Natural killer cell (primary cell): ENCODE data around the gene TDP1. TPM values are rescaled to one million over a fixed set of nuclear protein-coding genes. Genes with fewer than 3 reads are reported as not detected.
A peak's percentile ranks its signal among the peaks of the same experiment; 100 is the strongest.

Experiments used
- ATAC-seq, 3 donors: fragments of 150-1000 bp in 2 of 3; fragments of 200-7000 bp in 1 of 3; cut with Tn5 transposase; 1 replicate in 1 of 3; 2 replicates in 2 of 3; pipeline ENCODE4 v1.10.0; 2021; ENCODE audit warnings: mild to moderate bottlenecking in 2 of 3, moderate library complexity in 2 of 3
- DNase-seq, 2 donors: peaks; one replicate each; pipeline versions ENCODE4 v3.0.0 to v3.0.0-alpha.2; 2013 to 2021; ENCODE audit warnings: mixed read lengths in 1 of 2
- H3K27ac ChIP-seq: one replicate; pipeline ENCODE4 v1.5.1; 2013; ENCODE audit warnings: mild to moderate bottlenecking, low read length
- H3K27me3 ChIP-seq: one replicate; pipeline ENCODE4 v1.6.1; 2013; ENCODE audit warnings: low read length; ENCODE audit not compliant: control insufficient read depth, insufficient read depth
- H3K36me3 ChIP-seq: one replicate; pipeline ENCODE4 v1.6.1; 2013; ENCODE audit warnings: low read length; ENCODE audit not compliant: control insufficient read depth, insufficient read depth
- H3K4me1 ChIP-seq: one replicate; pipeline ENCODE4 v1.6.1; 2013; ENCODE audit warnings: low read length; ENCODE audit not compliant: control insufficient read depth, insufficient read depth
- H3K4me3 ChIP-seq: one replicate; pipeline ENCODE4 v1.5.1; 2013; ENCODE audit warnings: low read length
- H3K9me3 ChIP-seq: one replicate; pipeline ENCODE4 v1.6.1; 2013; ENCODE audit warnings: low read length; ENCODE audit not compliant: control insufficient read depth, insufficient read depth
- H3K27ac Mint-ChIP-seq, 2 donors: one replicate each; pipeline ENCODE4 v1.8.0; 2022; ENCODE audit warnings: mild to moderate bottlenecking in 2 of 2, mixed read lengths in 2 of 2, moderate library complexity in 1 of 2
- H3K27me3 Mint-ChIP-seq, 2 donors: one replicate each; pipeline ENCODE4 v1.8.0; 2022; ENCODE audit warnings: low read depth in 2 of 2, mixed read lengths in 2 of 2
- H3K36me3 Mint-ChIP-seq: one replicate; pipeline ENCODE4 v1.8.0; 2022; ENCODE audit warnings: mixed read lengths
- H3K4me1 Mint-ChIP-seq, 2 donors: one replicate each; pipeline ENCODE4 v1.8.0; 2022; ENCODE audit warnings: mixed read lengths in 2 of 2
- H3K4me3 Mint-ChIP-seq: one replicate; pipeline ENCODE4 v1.8.0; 2022; ENCODE audit warnings: mild to moderate bottlenecking, moderate library complexity, mixed read lengths
- H3K9me3 Mint-ChIP-seq, 2 donors: one replicate each; pipeline ENCODE4 v1.8.0; 2022; ENCODE audit warnings: mixed read lengths in 2 of 2
- CTCF ChIP-seq: fragments of 200-600 bp; IDR thresholded peaks from one replicate; pipeline ENCODE4 v1.8.0; 2022; ENCODE audit warnings: antibody characterized with exemption
- WGBS: methylation state at CpG from one replicate; pipeline ENCODE4 v1.1.7; 2013; ENCODE audit warnings: missing lambda C conversion rate; ENCODE audit not compliant: insufficient coverage; 5-methylcytosine and 5-hydroxymethylcytosine counted together
- intact Hi-C: fragments of 100-400 bp; cut with micrococcal nuclease; formaldehyde crosslinking; loops from one replicate; pipeline ENCODE4 v1.14.2; 2022
- total RNA-seq, 4 donors: library from RNA; stranded (reverse); fragments of 120-200 nt in 1 of 4; gene quantifications; one replicate each; pipeline versions ENCODE4 v1.2.3 to v1.2.4, GENCODE V29; 2013 to 2022

TDP1 gene
- total RNA-seq, 3 donors from 2014 or later (not counting 1 experiment from before 2014, with no cell fraction given), result 41.8 to 59.6 (median 54.3) TPM

GRCh38 chr14:89996963-89997362, 41.2 kb downstream of the TDP1 start:
- H3K27me3 Mint-ChIP-seq, result no peaks in the 10 kb centered on the region
- H3K4me3 Mint-ChIP-seq, result no peak overlapping the region
- Histone ChIP-seq H3K27ac (no peak overlapping the region), H3K4me3 (no peak overlapping the region), H3K4me1 (no peaks in the 10 kb centered on the region), H3K36me3 (peaks cover 61% of the 10 kb centered on the region), H3K27me3 (no peaks in the 10 kb centered on the region), H3K9me3 (no peaks in the 10 kb centered on the region)
- no peak for DNase-seq
- H3K9me3 Mint-ChIP-seq, result no peaks in the 10 kb centered on the region
- intact Hi-C loops, result no loop called here
- H3K4me1 Mint-ChIP-seq, result no peaks in the 10 kb centered on the region
- no peak for ATAC-seq
- no peak overlapping the region for H3K27ac Mint-ChIP-seq
- WGBS, result 80% methylated on average over 1 of the region's 1 CpG
- TF ChIP-seq CTCF, result no peak
- H3K36me3 Mint-ChIP-seq, result peaks cover 21% of the 10 kb centered on the region

- no peak overlapping the region for H3K27ac Mint-ChIP-seq
- WGBS, result no CpG with 5 or more reads among the region's 2 CpGs
- Histone ChIP-seq H3K9me3 (no peaks in the 10 kb centered on the region), H3K27ac (no peak overlapping the region), H3K27me3 (no peaks in the 10 kb centered on the region), H3K4me1 (no peaks in the 10 kb centered on the region), H3K36me3 (peaks cover 38% of the 10 kb centered on the region), H3K4me3 (no peak overlapping the region)
- H3K9me3 Mint-ChIP-seq, result no peaks in the 10 kb centered on the region
- ATAC-seq, result no peak
- H3K27me3 Mint-ChIP-seq, result no peaks in the 10 kb centered on the region
- no peak overlapping the region for H3K4me3 Mint-ChIP-seq
- H3K36me3 Mint-ChIP-seq, result peaks cover 7% of the 10 kb centered on the region
- TF ChIP-seq CTCF, result no peak
- H3K4me1 Mint-ChIP-seq, result peaks cover 28% of the 10 kb centered on the region in 2 donors
- intact Hi-C loops, result no loop called here
- DNase-seq, result no peak
Observed at GRCh38 chr14:90000935-90001334, 45.2 kb downstream of the TDP1 start.

GRCh38 chr14:90003526-90004307, 48.0 kb downstream of the TDP1 start:
- no peaks in the 10 kb centered on the region for H3K27me3 ChIP-seq
- TF ChIP-seq CTCF, result no peak
- intact Hi-C loops, result no loop called here
- no peak for DNase-seq
- Mint-ChIP-seq H3K36me3 (no peaks in the 10 kb centered on the region), H3K9me3 (no peaks in the 10 kb centered on the region), H3K27me3 (no peaks in the 10 kb centered on the region), H3K4me1 (peaks cover 37 to 39% of the 10 kb centered on the region in 2 donors), H3K4me3 (no peak overlapping the region), H3K27ac (peak overlapping the region in 1 of 2 donors; percentile 29)
- 79% methylated on average over 5 of the region's 6 CpGs for WGBS
- H3K27ac ChIP-seq, result no peak overlapping the region
- H3K36me3 ChIP-seq, result peaks cover 25% of the 10 kb centered on the region
- peak in 1 of 3 donors; percentile 37 for ATAC-seq
- H3K4me3 ChIP-seq, result no peak overlapping the region
- H3K4me1 ChIP-seq, result peaks cover 4% of the 10 kb centered on the region
- no peaks in the 10 kb centered on the region for H3K9me3 ChIP-seq

- H3K27ac ChIP-seq, result no peak overlapping the region
- no peak overlapping the region for H3K4me3 ChIP-seq
- no peaks in the 10 kb centered on the region for H3K9me3 Mint-ChIP-seq
- DNase-seq, result no peak
- H3K27ac Mint-ChIP-seq, result peak overlapping the region; percentile 56 to 74
- no peak for TF ChIP-seq CTCF
- peaks cover 37 to 39% of the 10 kb centered on the region in 2 donors for H3K4me1 Mint-ChIP-seq
- peaks cover 32% of the 10 kb centered on the region for H3K36me3 ChIP-seq
- H3K9me3 ChIP-seq, result no peaks in the 10 kb centered on the region
- H3K27me3 ChIP-seq, result no peaks in the 10 kb centered on the region
- intact Hi-C loops, result no loop called here
- H3K36me3 Mint-ChIP-seq, result no peaks in the 10 kb centered on the region
- no peaks in the 10 kb centered on the region for H3K27me3 Mint-ChIP-seq
- ATAC-seq, result peak; percentile 49 to 79 (median 60)
- peaks cover 4% of the 10 kb centered on the region for H3K4me1 ChIP-seq
- H3K4me3 Mint-ChIP-seq, result no peak overlapping the region
Observed at GRCh38 chr14:90005441-90005840, 49.7 kb downstream of the TDP1 start.
